ENCODE measurements around the gene CCNY.

DNA sequence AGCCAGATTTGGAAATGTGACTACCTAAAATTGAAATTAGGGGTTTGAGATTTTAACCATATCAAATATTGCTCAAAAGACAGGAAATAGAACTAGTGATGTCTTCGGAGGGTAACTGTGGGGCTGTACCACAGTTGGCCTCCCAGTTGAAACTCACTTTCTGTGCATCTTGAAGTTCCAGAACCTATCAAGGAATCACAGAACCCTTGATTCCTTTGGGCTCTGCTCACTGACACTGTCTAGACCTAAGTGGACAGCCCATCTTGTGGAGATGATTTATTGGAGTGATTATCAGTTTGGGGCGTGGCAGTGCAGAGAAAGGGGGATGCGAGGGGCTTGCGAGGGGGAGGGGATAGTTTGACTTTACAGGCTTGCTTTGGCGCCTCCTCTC, 134.6 kb downstream of the CCNY start:
- TF ChIP-seq, protein P1, sequence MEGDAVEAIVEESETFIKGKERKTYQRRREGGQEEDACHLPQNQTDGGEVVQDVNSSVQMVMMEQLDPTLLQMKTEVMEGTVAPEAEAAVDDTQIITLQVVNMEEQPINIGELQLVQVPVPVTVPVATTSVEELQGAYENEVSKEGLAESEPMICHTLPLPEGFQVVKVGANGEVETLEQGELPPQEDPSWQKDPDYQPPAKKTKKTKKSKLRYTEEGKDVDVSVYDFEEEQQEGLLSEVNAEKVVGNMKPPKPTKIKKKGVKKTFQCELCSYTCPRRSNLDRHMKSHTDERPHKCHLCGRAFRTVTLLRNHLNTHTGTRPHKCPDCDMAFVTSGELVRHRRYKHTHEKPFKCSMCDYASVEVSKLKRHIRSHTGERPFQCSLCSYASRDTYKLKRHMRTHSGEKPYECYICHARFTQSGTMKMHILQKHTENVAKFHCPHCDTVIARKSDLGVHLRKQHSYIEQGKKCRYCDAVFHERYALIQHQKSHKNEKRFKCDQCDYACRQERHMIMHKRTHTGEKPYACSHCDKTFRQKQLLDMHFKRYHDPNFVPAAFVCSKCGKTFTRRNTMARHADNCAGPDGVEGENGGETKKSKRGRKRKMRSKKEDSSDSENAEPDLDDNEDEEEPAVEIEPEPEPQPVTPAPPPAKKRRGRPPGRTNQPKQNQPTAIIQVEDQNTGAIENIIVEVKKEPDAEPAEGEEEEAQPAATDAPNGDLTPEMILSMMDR (IDR thresholded peaks at IDR 0.05): no peak
- TF ChIP-seq NFYB (CRISPR knock-in tag; conservative IDR thresholded peaks at IDR 0.05; ENCODE audit: low read depth) (no peak), ZNF263 (CRISPR knock-in tag; IDR thresholded peaks at IDR 0.05; ENCODE audit: low read depth) (no peak), NR3C1 (CRISPR knock-in tag; conservative IDR thresholded peaks at IDR 0.05; ENCODE audit: low read depth) (no peak), CBFB (CRISPR knock-in tag; IDR thresholded peaks at IDR 0.05; ENCODE audit: low read depth) (no peak), ZNF232 (CRISPR knock-in tag; IDR thresholded peaks at IDR 0.05) (no peak)
- TF ChIP-seq, protein P2, sequence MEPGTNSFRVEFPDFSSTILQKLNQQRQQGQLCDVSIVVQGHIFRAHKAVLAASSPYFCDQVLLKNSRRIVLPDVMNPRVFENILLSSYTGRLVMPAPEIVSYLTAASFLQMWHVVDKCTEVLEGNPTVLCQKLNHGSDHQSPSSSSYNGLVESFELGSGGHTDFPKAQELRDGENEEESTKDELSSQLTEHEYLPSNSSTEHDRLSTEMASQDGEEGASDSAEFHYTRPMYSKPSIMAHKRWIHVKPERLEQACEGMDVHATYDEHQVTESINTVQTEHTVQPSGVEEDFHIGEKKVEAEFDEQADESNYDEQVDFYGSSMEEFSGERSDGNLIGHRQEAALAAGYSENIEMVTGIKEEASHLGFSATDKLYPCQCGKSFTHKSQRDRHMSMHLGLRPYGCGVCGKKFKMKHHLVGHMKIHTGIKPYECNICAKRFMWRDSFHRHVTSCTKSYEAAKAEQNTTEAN (CRISPR knock-in tag; IDR thresholded peaks at IDR 0.05): no peak
- TF ChIP-seq, protein P3, sequence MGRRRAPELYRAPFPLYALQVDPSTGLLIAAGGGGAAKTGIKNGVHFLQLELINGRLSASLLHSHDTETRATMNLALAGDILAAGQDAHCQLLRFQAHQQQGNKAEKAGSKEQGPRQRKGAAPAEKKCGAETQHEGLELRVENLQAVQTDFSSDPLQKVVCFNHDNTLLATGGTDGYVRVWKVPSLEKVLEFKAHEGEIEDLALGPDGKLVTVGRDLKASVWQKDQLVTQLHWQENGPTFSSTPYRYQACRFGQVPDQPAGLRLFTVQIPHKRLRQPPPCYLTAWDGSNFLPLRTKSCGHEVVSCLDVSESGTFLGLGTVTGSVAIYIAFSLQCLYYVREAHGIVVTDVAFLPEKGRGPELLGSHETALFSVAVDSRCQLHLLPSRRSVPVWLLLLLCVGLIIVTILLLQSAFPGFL (CRISPR knock-in tag; IDR thresholded peaks at IDR 0.05; ENCODE audit: borderline replicate concordance): no peak

All from WTC11 (cell line).